Activated naive CD8-positive, alpha-beta T cell treated with anti-CD3 and anti-CD28 coated beads for 36 hours (primary cell): ENCODE data around the gene LYZL6. TPM values are rescaled to one million over a fixed set of nuclear protein-coding genes. Genes with fewer than 3 reads are reported as not detected.
"Not testable (repeated sequence)": the region's sequence is repeated elsewhere in the genome, so short reads cannot be mapped to it uniquely, and the experiment has no call there.

Experiments
- DNase-seq: peaks from one replicate; pipeline ENCODE4 v3.0.0; 2021
- H3K27ac Mint-ChIP-seq: one replicate; pipeline ENCODE4 v1.8.0; 2022; ENCODE audit warnings: mild to moderate bottlenecking, moderate library complexity, mixed read lengths
- H3K27me3 Mint-ChIP-seq: one replicate; pipeline ENCODE4 v1.8.0; 2022; ENCODE audit warnings: mild to moderate bottlenecking, mixed read lengths
- H3K36me3 Mint-ChIP-seq: one replicate; pipeline ENCODE4 v1.8.0; 2021; ENCODE audit warnings: mild to moderate bottlenecking, mixed read lengths
- H3K4me1 Mint-ChIP-seq: one replicate; pipeline ENCODE4 v1.8.0; 2021; ENCODE audit warnings: mixed read lengths
- H3K4me3 Mint-ChIP-seq: one replicate; pipeline ENCODE4 v1.8.0; 2022; ENCODE audit warnings: mild to moderate bottlenecking, moderate library complexity, mixed read lengths
- H3K9me3 Mint-ChIP-seq: one replicate; pipeline ENCODE4 v1.8.0; 2022; ENCODE audit warnings: mixed read lengths
- total RNA-seq, 2 experiments: library from RNA; stranded (reverse); gene quantifications; one replicate each; pipeline ENCODE4 v1.2.3, GENCODE V29; 2021

LYZL6 gene
- total RNA-seq, 2 experiments from 2014 or later: not detected

GRCh38 chr17:35906191-35906925 is 37.2 kb downstream of the LYZL6 start:
- peaks cover under 1% of the 10 kb centered on the region for H3K9me3 Mint-ChIP-seq
- no peak overlapping the region for H3K27ac Mint-ChIP-seq
- H3K4me1 Mint-ChIP-seq: peaks cover under 1% of the 10 kb centered on the region
- peaks cover under 1% of the 10 kb centered on the region for H3K36me3 Mint-ChIP-seq
- peaks cover 4% of the 10 kb centered on the region for H3K27me3 Mint-ChIP-seq
- DNase-seq: no peak
- H3K4me3 Mint-ChIP-seq: no peak overlapping the region

GRCh38 chr17:35903451-35903850 is 40.1 kb downstream of the LYZL6 start:
- Mint-ChIP-seq H3K9me3 (peaks cover 2% of the 10 kb centered on the region), H3K4me1 (peaks cover 28% of the 10 kb centered on the region), H3K27me3 (peaks cover 4% of the 10 kb centered on the region), H3K36me3 (peaks cover 4% of the 10 kb centered on the region), H3K4me3 (no peak overlapping the region), H3K27ac (no peak overlapping the region)
- DNase-seq: no peak

GRCh38 chr17:35901631-35902175 is 41.8 kb downstream of the LYZL6 start:
- Mint-ChIP-seq H3K4me1 (peaks cover 38% of the 10 kb centered on the region), H3K27me3 (peaks cover 4% of the 10 kb centered on the region), H3K36me3 (peaks cover 4% of the 10 kb centered on the region), H3K27ac (no peak overlapping the region), H3K4me3 (no peak overlapping the region), H3K9me3 (peaks cover 2% of the 10 kb centered on the region)
- no peak for DNase-seq

GRCh38 chr17:35900708-35901480 is 42.6 kb downstream of the LYZL6 start:
- peak overlapping the region; percentile 56 for H3K4me3 Mint-ChIP-seq
- H3K4me1 Mint-ChIP-seq: peaks cover 45% of the 10 kb centered on the region
- no peak for DNase-seq
- H3K27ac Mint-ChIP-seq: peak overlapping the region; percentile 22
- H3K36me3 Mint-ChIP-seq: peaks cover 4% of the 10 kb centered on the region
- H3K9me3 Mint-ChIP-seq: peaks cover 2% of the 10 kb centered on the region
- peaks cover 4% of the 10 kb centered on the region for H3K27me3 Mint-ChIP-seq

- H3K4me3 Mint-ChIP-seq: peak overlapping the region; percentile 56
- H3K27ac Mint-ChIP-seq: peak overlapping the region; percentile 80
- peaks cover 51% of the 10 kb centered on the region for H3K4me1 Mint-ChIP-seq
- peaks cover 2% of the 10 kb centered on the region for H3K9me3 Mint-ChIP-seq
- no peak for DNase-seq
- H3K27me3 Mint-ChIP-seq: peaks cover 4% of the 10 kb centered on the region
- peaks cover 4% of the 10 kb centered on the region for H3K36me3 Mint-ChIP-seq
These were observed 43.2 kb downstream of the LYZL6 start for GRCh38 chr17:35900280-35900679.

GRCh38 chr17:35898283-35899070 is 45.0 kb downstream of the LYZL6 start:
- Mint-ChIP-seq H3K4me3 (peak overlapping the region; percentile 69), H3K27ac (peak overlapping the region; percentile 93), H3K9me3 (peaks cover 2% of the 10 kb centered on the region), H3K36me3 (peaks cover 4% of the 10 kb centered on the region), H3K4me1 (peaks cover 56% of the 10 kb centered on the region), H3K27me3 (no peaks in the 10 kb centered on the region)
- peak; percentile 50 for DNase-seq

GRCh38 chr17:35897772-35898171 is 45.7 kb downstream of the LYZL6 start:
- DNase-seq, H3K36me3 Mint-ChIP-seq, H3K27me3 Mint-ChIP-seq, H3K9me3 Mint-ChIP-seq: not testable (repeated sequence)
- Mint-ChIP-seq H3K4me1 (peaks cover 61% of the 10 kb centered on the region), H3K27ac (peak overlapping the region; percentile 93), H3K4me3 (peak overlapping the region; percentile 69)

GRCh38 chr17:35895636-35896587 is 47.6 kb downstream of the LYZL6 start:
- Mint-ChIP-seq H3K9me3 (peaks cover 1% of the 10 kb centered on the region), H3K4me1 (peaks cover 72% of the 10 kb centered on the region), H3K27ac (peak overlapping the region; percentile 90), H3K27me3 (no peaks in the 10 kb centered on the region), H3K4me3 (peak overlapping the region; percentile 15), H3K36me3 (peaks cover 4% of the 10 kb centered on the region)
- peak; percentile 55 for DNase-seq

GRCh38 chr17:35894206-35894605 is 49.3 kb downstream of the LYZL6 start:
- Mint-ChIP-seq H3K4me1 (peaks cover 72% of the 10 kb centered on the region), H3K27me3 (no peaks in the 10 kb centered on the region), H3K9me3 (peaks cover 1% of the 10 kb centered on the region), H3K27ac (peak overlapping the region; percentile 59), H3K36me3 (peaks cover 1% of the 10 kb centered on the region), H3K4me3 (no peak overlapping the region)
- DNase-seq: no peak

- Mint-ChIP-seq H3K27ac (no peak overlapping the region), H3K4me1 (peaks cover 72% of the 10 kb centered on the region), H3K27me3 (no peaks in the 10 kb centered on the region), H3K9me3 (peaks cover 1% of the 10 kb centered on the region), H3K4me3 (no peak overlapping the region), H3K36me3 (peaks cover 1% of the 10 kb centered on the region)
- no peak for DNase-seq
These were observed 49.8 kb downstream of the LYZL6 start for GRCh38 chr17:35893751-35894150.

GRCh38 chr17:35892091-35893035 is 51.1 kb downstream of the LYZL6 start:
- Mint-ChIP-seq H3K4me1 (peaks cover 62% of the 10 kb centered on the region), H3K36me3 (peaks cover 1% of the 10 kb centered on the region), H3K27me3 (no peaks in the 10 kb centered on the region), H3K4me3 (peak overlapping the region; percentile 60), H3K9me3 (peaks cover 1% of the 10 kb centered on the region), H3K27ac (peak overlapping the region; percentile 88)
- DNase-seq: peak; percentile 66

- Mint-ChIP-seq H3K9me3 (peaks cover 1% of the 10 kb centered on the region), H3K36me3 (peaks cover 1% of the 10 kb centered on the region), H3K4me1 (peaks cover 59% of the 10 kb centered on the region), H3K4me3 (no peak overlapping the region), H3K27me3 (no peaks in the 10 kb centered on the region), H3K27ac (peak overlapping the region; percentile 1)
- DNase-seq: no peak
These were observed 52.2 kb downstream of the LYZL6 start for GRCh38 chr17:35891269-35891668.

GRCh38 chr17:35890774-35891155 is 52.7 kb downstream of the LYZL6 start:
- peaks cover 1% of the 10 kb centered on the region for H3K9me3 Mint-ChIP-seq
- peak; percentile 58 for DNase-seq
- peak overlapping the region; percentile 1 for H3K27ac Mint-ChIP-seq
- H3K4me3 Mint-ChIP-seq: no peak overlapping the region
- H3K36me3 Mint-ChIP-seq: peaks cover 1% of the 10 kb centered on the region
- H3K4me1 Mint-ChIP-seq: peaks cover 54% of the 10 kb centered on the region
- H3K27me3 Mint-ChIP-seq: no peaks in the 10 kb centered on the region
